ENCODE data around the gene COASY. TPM values are rescaled to one million over a fixed set of nuclear protein-coding genes. Genes with fewer than 3 reads are reported as not detected.
A peak's percentile ranks its signal among the peaks of the same experiment; 100 is the strongest.

Gene COASY
- total and polyA plus RNA-seq, 2 of the 4 experiments (the other 2 are of a cell fraction) = 10.6 to 44.0 TPM

- no peaks in the 10 kb centered on the region for H3K27me3 ChIP-seq (ENCODE audit: control insufficient read depth, insufficient read depth, low read length)
- H3K9me1 ChIP-seq (ENCODE audit: insufficient read depth, low read length) = no peaks in the 10 kb centered on the region
- H3K56ac ChIP-seq (ENCODE audit: extremely low read depth, insufficient read depth, low read length) = peak within 1 kb of the TSS; percentile 99
- H3K4me3 ChIP-seq (ENCODE audit: insufficient read depth, low read depth, low read length) = peak within 1 kb of the TSS; percentile 81
- intact Hi-C loops (cut with micrococcal nuclease) = loop anchor here (1.0 to 5.0 kb wide), 3 partner anchors 31 to 185 kb away; partner anchors contain the start of genes RAMP2, RETREG3 and TUBG1
- peaks cover 30 to 63% of the 10 kb centered on the region in 2 experiments; a peak in 3 of 4 replicates for H3K79me1 ChIP-seq (ENCODE audit: low read depth in 1 of 2, low read length in 2 of 2)
- H3K36me3 ChIP-seq (ENCODE audit: control insufficient read depth, insufficient read depth, low read length) = peaks cover 41% of the 10 kb centered on the region
- peak within 1 kb of the TSS; percentile 94 for H3K4ac ChIP-seq (ENCODE audit: low read depth, low read length)
- H3K18ac ChIP-seq (ENCODE audit: low read depth, low read length) = peak within 1 kb of the TSS; percentile 64
- peak within 1 kb of the TSS; percentile 72 for H2BK120ac ChIP-seq (ENCODE audit: low read depth, low read length)
- in situ Hi-C loops (cut with MboI; ENCODE audit: low sequenced_read_pairs) = loop anchor here (5.0 kb wide), 1 partner anchor 105 kb away; the partner anchor contains the start of genes CCR10 and CNTNAP1
- H3K9me3 ChIP-seq (ENCODE audit: control insufficient read depth, insufficient read depth, low read length) = no peaks in the 10 kb centered on the region
- WGBS, 2 experiments (ENCODE audit: extremely low coverage in 2 of 2, insufficient read length in 1 of 2) = 0% methylated on average over 20 of the region's 52 CpGs; no CpG with 5 or more reads in 1 of the 2 experiments
- H2AK9ac ChIP-seq (replicated peaks; ENCODE audit: low read depth, low read length, poor library complexity) = peak within 1 kb of the TSS; percentile 99
- H3K14ac ChIP-seq (replicated peaks; ENCODE audit: low read depth, low read length) = peak within 1 kb of the TSS; percentile 99
- dilution Hi-C loops (cut with HindIII; ENCODE audit: low sequenced_read_pairs, unreplicated experiment) = no loop called here
- peak within 1 kb of the TSS; percentile 98 for H4K91ac ChIP-seq (ENCODE audit: insufficient read depth, low read depth, low read length)
- 0 out of 3 replicates have a peak within 1 kb of the TSS, but pooled peaks have one; percentile 42 for H2BK15ac ChIP-seq (ENCODE audit: low read depth, low read length)
- H3K23ac ChIP-seq (ENCODE audit: low read depth, low read length) = peak within 1 kb of the TSS; percentile 98
- POLR2A ChIA-PET (ENCODE audit: unreplicated experiment) = no interaction called here
- H4K5ac ChIP-seq (ENCODE audit: low read depth, low read length) = peak within 1 kb of the TSS; percentile 96
- peak within 1 kb of the TSS; percentile 88 for H3K4me2 ChIP-seq (ENCODE audit: low read depth, low read length)
- peak within 1 kb of the TSS; percentile 96 for H3K27ac ChIP-seq (ENCODE audit: insufficient read depth, low read length)
- peaks cover 5% of the 10 kb centered on the region; the same call in 1 of the 2 replicates for H4K20me1 ChIP-seq (ENCODE audit: insufficient read depth, low read length)
- no peak within 1 kb of the TSS for H2BK20ac ChIP-seq (ENCODE audit: low read depth, low read length)
- TF ChIP-seq SMC3 (IDR thresholded peaks at IDR 0.05; ENCODE audit: low read depth, low read length) (peak; percentile 21; the same call in 1 of the 2 replicates), MAZ (IDR thresholded peaks at IDR 0.05; ENCODE audit: borderline replicate concordance, low read depth, low read length) (peak; percentile 92), FOS (IDR thresholded peaks at IDR 0.05; ENCODE audit: low read depth, low read length) (peak; percentile 29; the same call in 1 of the 2 replicates), POLR2A (IDR thresholded peaks at IDR 0.05; ENCODE audit: low read depth, low read length) (no peak; the same call in 1 of the 2 replicates), CTCF (conservative IDR thresholded peaks at IDR 0.05; ENCODE audit: low read depth, low read length) (peak; percentile 56), CHD1 (IDR thresholded peaks at IDR 0.05; ENCODE audit: low read depth, low read length) (no peak), RAD21 (IDR thresholded peaks at IDR 0.05; ENCODE audit: low read length) (0 out of 2 replicates have a peak, but pooled peaks have one; percentile 24)
- peak within 1 kb of the TSS; percentile 99 for H2AFZ ChIP-seq (replicated peaks; ENCODE audit: low read length, poor library complexity)
- peaks cover 5% of the 10 kb centered on the region for H3K4me1 ChIP-seq (ENCODE audit: control insufficient read depth, insufficient read depth, low read length)
- CTCF ChIA-PET = interaction anchor here (0.6 to 2.2 kb wide), 19 partner anchors 8 to 378 kb away, joined by 3 to 15 read pairs (median 3); partner anchors contain the start of genes BECN1, PLEKHH3, TUBG1 and TUBG2
- no TSS peak for BruUV-seq (replicated peaks)
- H2BK5ac ChIP-seq (ENCODE audit: low read depth, low read length, poor library complexity, severe bottlenecking) = peak within 1 kb of the TSS; percentile 91
- DNase-seq (peak; percentile 92), ATAC-seq (ENCODE audit: low read depth) (peak; percentile 94)
- peak within 1 kb of the TSS; percentile 91 for H2AK5ac ChIP-seq (ENCODE audit: low read depth, low read length)
- H4K8ac ChIP-seq (ENCODE audit: low read depth in 2 of 2, low read length in 2 of 2) = peak within 1 kb of the TSS; percentile 93 to 97
- H3K9ac ChIP-seq (ENCODE audit: low read depth, low read length) = peak within 1 kb of the TSS; percentile 98
Measured at GRCh38 chr17:42577532-42578281, 15.8 kb downstream of the COASY start, which contains the start of gene PSMC3IP. PSMC3IP (minus strand) TSS chr17:42577729; CDS start chr17:42577686, 43 bp downstream.

Data from IMR-90 (cell line).